ENCODE results near the gene TMEM220.
A peak's percentile ranks its signal among the peaks of the same experiment; 100 is the strongest.
"Not testable (repeated sequence)": the region's sequence is repeated elsewhere in the genome, so short reads cannot be mapped to it uniquely, and the experiment has no call there.

The TMEM220 gene

GRCh38 chr17:10737168-10737622 lies 7.4 kb upstream of the TMEM220 start:
- Histone ChIP-seq H3K27ac (ENCODE audit: low read length) (no peak overlapping the region), H3K9me3 (ENCODE audit: insufficient read depth, low read length) (no peaks in the 10 kb centered on the region), H3K4me1 (ENCODE audit: low read length) (no peaks in the 10 kb centered on the region), H3K4me2 (ENCODE audit: low read length) (peak overlapping the region; percentile 56), H2AFZ (ENCODE audit: low read depth, low read length) (peak overlapping the region; percentile 77; the same call in 1 of the 2 replicates), H3K79me2 (ENCODE audit: low read length) (no peaks in the 10 kb centered on the region), H3K36me3 (replicated peaks; ENCODE audit: low read depth, low read length) (no peaks in the 10 kb centered on the region), H3K4me3 (ENCODE audit: low read length) (no peak overlapping the region), H3K27me3 (ENCODE audit: low read depth, low read length) (no peaks in the 10 kb centered on the region), H4K20me1 (ENCODE audit: insufficient read depth, low read length) (no peaks in the 10 kb centered on the region), H3K9ac (ENCODE audit: low read length) (no peak overlapping the region)
- TF ChIP-seq EZH2phosphoT487 (IDR thresholded peaks at IDR 0.05; ENCODE audit: low read depth) (no peak), CTCF (IDR thresholded peaks at IDR 0.05; ENCODE audit: low read depth, low read length) (peak; percentile 69)

GRCh38 chr17:10735821-10736220 lies 6.0 kb upstream of the TMEM220 start:
- H4K20me1 ChIP-seq (ENCODE audit: insufficient read depth, low read length) = no peaks in the 10 kb centered on the region
- H3K36me3 ChIP-seq (replicated peaks; ENCODE audit: low read depth, low read length) = no peaks in the 10 kb centered on the region
- TF ChIP-seq CTCF (IDR thresholded peaks at IDR 0.05; ENCODE audit: low read depth, low read length) (no peak), EZH2phosphoT487 (IDR thresholded peaks at IDR 0.05; ENCODE audit: low read depth) (no peak)
- H3K27me3 ChIP-seq (ENCODE audit: low read depth, low read length) = no peaks in the 10 kb centered on the region
- H3K9ac ChIP-seq (ENCODE audit: low read length) = no peak overlapping the region
- H2AFZ ChIP-seq (ENCODE audit: low read depth, low read length) = no peak overlapping the region
- H3K4me2 ChIP-seq (ENCODE audit: low read length) = no peak overlapping the region
- H3K4me3 ChIP-seq (ENCODE audit: low read length) = no peak overlapping the region
- H3K9me3 ChIP-seq (ENCODE audit: insufficient read depth, low read length) = no peaks in the 10 kb centered on the region
- H3K79me2 ChIP-seq (ENCODE audit: low read length) = no peaks in the 10 kb centered on the region
- no peak overlapping the region for H3K27ac ChIP-seq (ENCODE audit: low read length)
- H3K4me1 ChIP-seq (ENCODE audit: low read length) = no peaks in the 10 kb centered on the region

GRCh38 chr17:10735251-10735650 lies 5.4 kb upstream of the TMEM220 start:
- TF ChIP-seq EZH2phosphoT487 (IDR thresholded peaks at IDR 0.05; ENCODE audit: low read depth) (no peak), CTCF (IDR thresholded peaks at IDR 0.05; ENCODE audit: low read depth, low read length) (no peak)
- H3K27ac ChIP-seq (ENCODE audit: low read length) = no peak overlapping the region
- no peaks in the 10 kb centered on the region for H3K27me3 ChIP-seq (ENCODE audit: low read depth, low read length)
- no peaks in the 10 kb centered on the region for H4K20me1 ChIP-seq (ENCODE audit: insufficient read depth, low read length)
- no peak overlapping the region for H2AFZ ChIP-seq (ENCODE audit: low read depth, low read length)
- no peak overlapping the region for H3K4me2 ChIP-seq (ENCODE audit: low read length)
- no peak overlapping the region for H3K4me3 ChIP-seq (ENCODE audit: low read length)
- H3K9ac ChIP-seq (ENCODE audit: low read length) = no peak overlapping the region
- H3K9me3 ChIP-seq (ENCODE audit: insufficient read depth, low read length) = no peaks in the 10 kb centered on the region
- H3K36me3 ChIP-seq (replicated peaks; ENCODE audit: low read depth, low read length) = no peaks in the 10 kb centered on the region
- H3K79me2 ChIP-seq (ENCODE audit: low read length) = no peaks in the 10 kb centered on the region
- no peaks in the 10 kb centered on the region for H3K4me1 ChIP-seq (ENCODE audit: low read length)

GRCh38 chr17:10733666-10734065 lies 3.8 kb upstream of the TMEM220 start:
- Histone ChIP-seq H3K27ac (ENCODE audit: low read length) (no peak overlapping the region), H3K4me2 (ENCODE audit: low read length) (no peak overlapping the region)

DNA sequence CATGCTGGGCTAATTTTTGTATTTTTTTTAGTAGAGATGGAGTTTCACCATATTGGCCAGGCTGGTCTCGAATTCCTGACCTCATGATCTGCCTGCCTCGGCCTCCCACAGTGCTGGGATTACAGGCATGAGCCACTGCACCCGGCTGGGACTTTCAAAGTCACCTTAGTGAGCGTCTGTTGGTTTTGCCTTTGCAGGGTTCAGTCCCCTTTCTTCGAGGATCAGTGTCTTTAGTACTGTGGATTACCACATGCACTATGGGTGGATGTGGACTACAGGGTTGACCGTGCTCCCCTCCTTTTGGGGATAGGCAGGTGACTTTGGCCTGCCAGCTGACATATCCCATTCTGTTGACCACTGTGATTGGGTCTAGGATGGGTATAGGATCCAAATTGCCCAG lies 2.3 kb upstream of the TMEM220 start:
- H3K9me3 ChIP-seq (ENCODE audit: insufficient read depth, low read length) = not testable (repeated sequence)

More at GRCh38 chr17:10733666-10734065, 3.8 kb upstream of the TMEM220 start:
- Histone ChIP-seq H4K20me1 (ENCODE audit: insufficient read depth, low read length) (no peaks in the 10 kb centered on the region), H3K36me3 (replicated peaks; ENCODE audit: low read depth, low read length) (no peaks in the 10 kb centered on the region), H3K9ac (ENCODE audit: low read length) (no peak overlapping the region), H3K4me3 (ENCODE audit: low read length) (no peak overlapping the region), H3K9me3 (ENCODE audit: insufficient read depth, low read length) (no peaks in the 10 kb centered on the region), H3K27me3 (ENCODE audit: low read depth, low read length) (no peaks in the 10 kb centered on the region), H2AFZ (ENCODE audit: low read depth, low read length) (no peak overlapping the region), H3K4me1 (ENCODE audit: low read length) (no peaks in the 10 kb centered on the region), H3K79me2 (ENCODE audit: low read length) (no peaks in the 10 kb centered on the region)
- TF ChIP-seq EZH2phosphoT487 (IDR thresholded peaks at IDR 0.05; ENCODE audit: low read depth) = no peak
- TF ChIP-seq CTCF (IDR thresholded peaks at IDR 0.05; ENCODE audit: low read depth, low read length) = no peak

More for the DNA sequence above, 2.3 kb upstream of the TMEM220 start:
- not testable (repeated sequence) for H3K79me2 ChIP-seq (ENCODE audit: low read length); H2AFZ ChIP-seq (ENCODE audit: low read depth, low read length); H3K27ac ChIP-seq (ENCODE audit: low read length); H3K4me3 ChIP-seq (ENCODE audit: low read length); H3K4me2 ChIP-seq (ENCODE audit: low read length); H3K27me3 ChIP-seq (ENCODE audit: low read depth, low read length); H3K36me3 ChIP-seq (replicated peaks; ENCODE audit: low read depth, low read length); H3K9ac ChIP-seq (ENCODE audit: low read length); H3K4me1 ChIP-seq (ENCODE audit: low read length); H4K20me1 ChIP-seq (ENCODE audit: insufficient read depth, low read length)
